ENCODE data around the gene ZSWIM1. TPM values are rescaled to one million over a fixed set of nuclear protein-coding genes. Genes with fewer than 3 reads are reported as not detected.

ZSWIM1 gene
- total RNA-seq, 1 donor from 2014 or later, result 9.0 TPM

DNA sequence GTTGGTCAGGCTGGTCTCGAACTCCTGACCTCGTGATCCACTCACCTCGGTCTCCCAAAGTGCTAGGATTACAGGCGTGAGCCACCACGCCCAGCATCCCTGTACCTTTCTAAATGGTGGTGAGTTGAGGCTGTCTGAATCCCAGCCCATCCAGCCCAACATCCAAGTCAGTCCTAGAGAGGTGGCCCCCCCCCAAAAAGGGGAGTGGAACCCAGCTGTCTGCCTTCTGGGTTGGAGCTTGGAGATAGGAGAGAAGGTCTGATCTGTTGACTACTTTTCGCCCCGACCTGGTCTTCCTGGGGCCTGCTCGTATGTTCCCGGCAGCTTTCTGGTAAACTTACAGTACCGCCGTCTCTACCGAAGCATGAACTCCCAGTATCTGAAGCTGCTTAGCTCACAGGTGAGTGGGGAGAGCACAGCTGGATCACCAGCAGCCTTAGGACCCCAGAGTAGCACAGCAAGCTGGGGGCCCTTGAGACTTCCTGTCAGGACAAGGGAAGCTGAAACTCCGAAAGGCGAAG, 15.7 kb downstream of the ZSWIM1 start:
- TF ChIP-seq, protein P1, sequence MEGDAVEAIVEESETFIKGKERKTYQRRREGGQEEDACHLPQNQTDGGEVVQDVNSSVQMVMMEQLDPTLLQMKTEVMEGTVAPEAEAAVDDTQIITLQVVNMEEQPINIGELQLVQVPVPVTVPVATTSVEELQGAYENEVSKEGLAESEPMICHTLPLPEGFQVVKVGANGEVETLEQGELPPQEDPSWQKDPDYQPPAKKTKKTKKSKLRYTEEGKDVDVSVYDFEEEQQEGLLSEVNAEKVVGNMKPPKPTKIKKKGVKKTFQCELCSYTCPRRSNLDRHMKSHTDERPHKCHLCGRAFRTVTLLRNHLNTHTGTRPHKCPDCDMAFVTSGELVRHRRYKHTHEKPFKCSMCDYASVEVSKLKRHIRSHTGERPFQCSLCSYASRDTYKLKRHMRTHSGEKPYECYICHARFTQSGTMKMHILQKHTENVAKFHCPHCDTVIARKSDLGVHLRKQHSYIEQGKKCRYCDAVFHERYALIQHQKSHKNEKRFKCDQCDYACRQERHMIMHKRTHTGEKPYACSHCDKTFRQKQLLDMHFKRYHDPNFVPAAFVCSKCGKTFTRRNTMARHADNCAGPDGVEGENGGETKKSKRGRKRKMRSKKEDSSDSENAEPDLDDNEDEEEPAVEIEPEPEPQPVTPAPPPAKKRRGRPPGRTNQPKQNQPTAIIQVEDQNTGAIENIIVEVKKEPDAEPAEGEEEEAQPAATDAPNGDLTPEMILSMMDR (IDR thresholded peaks at IDR 0.05; ENCODE audit: insufficient read depth, low read depth, low read length), result no peak
- no peak for TF ChIP-seq EZH2 (IDR thresholded peaks at IDR 0.05; ENCODE audit: insufficient read depth, low read length)
- peaks cover 7% of the 10 kb centered on the region for H3K79me2 ChIP-seq (ENCODE audit: insufficient read depth, low read length)
- no peaks in the 10 kb centered on the region for H3K27me3 Mint-ChIP-seq (ENCODE audit: low read depth, unreplicated experiment)
- FAIRE-seq (no peak), DNase-seq (ENCODE audit: low read depth) (no peak)
- H3K36me3 Mint-ChIP-seq (ENCODE audit: low read depth, unreplicated experiment), result peaks cover 27% of the 10 kb centered on the region
- no peaks in the 10 kb centered on the region for H3K9me3 Mint-ChIP-seq (ENCODE audit: unreplicated experiment)
- H3K27me3 ChIP-seq (ENCODE audit: insufficient read depth, low read length), result no peaks in the 10 kb centered on the region
- H3K4me1 ChIP-seq (ENCODE audit: insufficient read depth, low read length), result peaks cover 13% of the 10 kb centered on the region
- no peak overlapping the region for H3K9ac ChIP-seq (ENCODE audit: low read length)
- H3K4me2 ChIP-seq (ENCODE audit: low read length), result no peak overlapping the region
- H2AFZ ChIP-seq (ENCODE audit: low read depth, low read length), result no peak overlapping the region
- H3K4me3 ChIP-seq (ENCODE audit: insufficient read depth, low read depth, low read length), result no peak overlapping the region
- no peak overlapping the region for H3K27ac ChIP-seq (ENCODE audit: low read depth, low read length)
- no peaks in the 10 kb centered on the region for H3K9me3 ChIP-seq (ENCODE audit: insufficient read depth, low read depth, low read length)
- H3K4me1 Mint-ChIP-seq (ENCODE audit: low read depth, unreplicated experiment), result peaks cover 5% of the 10 kb centered on the region
- no peak overlapping the region for H3K27ac Mint-ChIP-seq (ENCODE audit: unreplicated experiment)
- peaks cover 15% of the 10 kb centered on the region for H4K20me1 ChIP-seq (ENCODE audit: insufficient read depth, low read length)
- H3K36me3 ChIP-seq (ENCODE audit: insufficient read depth, low read length), result peaks cover 10% of the 10 kb centered on the region
- no peak overlapping the region for H3K4me3 Mint-ChIP-seq (ENCODE audit: unreplicated experiment)

DNA sequence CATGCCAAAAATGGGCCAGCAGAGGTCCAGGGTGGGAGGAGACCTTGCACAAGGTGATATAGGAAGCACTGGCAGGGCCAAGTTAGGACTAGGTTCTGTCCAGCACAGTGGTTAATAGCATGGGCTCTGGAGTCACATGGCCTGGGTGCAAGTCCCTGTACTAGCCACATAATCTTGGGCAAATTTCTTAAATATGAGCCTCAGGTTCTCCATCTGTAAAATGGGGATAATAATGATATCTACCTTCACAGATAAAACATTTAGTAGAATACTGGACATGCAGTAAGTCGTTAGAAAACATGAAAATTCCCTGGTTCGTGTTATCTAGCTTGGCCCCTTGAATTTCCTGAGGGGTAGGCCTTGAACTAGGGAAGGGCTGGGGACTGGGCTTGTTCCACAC, 16.3 kb downstream of the ZSWIM1 start:
- H3K9ac ChIP-seq (ENCODE audit: low read length), result no peak overlapping the region
- H3K79me2 ChIP-seq (ENCODE audit: insufficient read depth, low read length), result peaks cover 1% of the 10 kb centered on the region
- H3K27me3 Mint-ChIP-seq (ENCODE audit: low read depth, unreplicated experiment), result no peaks in the 10 kb centered on the region
- H3K4me3 Mint-ChIP-seq (ENCODE audit: unreplicated experiment), result no peak overlapping the region
- peaks cover 1% of the 10 kb centered on the region for H3K4me1 Mint-ChIP-seq (ENCODE audit: low read depth, unreplicated experiment)
- no peak overlapping the region for H2AFZ ChIP-seq (ENCODE audit: low read depth, low read length)
- TF ChIP-seq, protein P1 (IDR thresholded peaks at IDR 0.05; ENCODE audit: insufficient read depth, low read depth, low read length), result no peak
- no peak for TF ChIP-seq EZH2 (IDR thresholded peaks at IDR 0.05; ENCODE audit: insufficient read depth, low read length)
- peaks cover 12% of the 10 kb centered on the region for H4K20me1 ChIP-seq (ENCODE audit: insufficient read depth, low read length)
- no peak for FAIRE-seq
- no peak overlapping the region for H3K27ac Mint-ChIP-seq (ENCODE audit: unreplicated experiment)
- no peaks in the 10 kb centered on the region for H3K9me3 Mint-ChIP-seq (ENCODE audit: unreplicated experiment)
- no peak overlapping the region for H3K4me2 ChIP-seq (ENCODE audit: low read length)
- no peak overlapping the region for H3K4me3 ChIP-seq (ENCODE audit: insufficient read depth, low read depth, low read length)
- H3K36me3 Mint-ChIP-seq (ENCODE audit: low read depth, unreplicated experiment), result peaks cover 29% of the 10 kb centered on the region
- no peaks in the 10 kb centered on the region for H3K9me3 ChIP-seq (ENCODE audit: insufficient read depth, low read depth, low read length)
- H3K27me3 ChIP-seq (ENCODE audit: insufficient read depth, low read length), result no peaks in the 10 kb centered on the region
- H3K27ac ChIP-seq (ENCODE audit: low read depth, low read length), result no peak overlapping the region
- no peak for DNase-seq (ENCODE audit: low read depth)
- H3K36me3 ChIP-seq (ENCODE audit: insufficient read depth, low read length), result peaks cover 10% of the 10 kb centered on the region
- peaks cover 8% of the 10 kb centered on the region for H3K4me1 ChIP-seq (ENCODE audit: insufficient read depth, low read length)

DNA sequence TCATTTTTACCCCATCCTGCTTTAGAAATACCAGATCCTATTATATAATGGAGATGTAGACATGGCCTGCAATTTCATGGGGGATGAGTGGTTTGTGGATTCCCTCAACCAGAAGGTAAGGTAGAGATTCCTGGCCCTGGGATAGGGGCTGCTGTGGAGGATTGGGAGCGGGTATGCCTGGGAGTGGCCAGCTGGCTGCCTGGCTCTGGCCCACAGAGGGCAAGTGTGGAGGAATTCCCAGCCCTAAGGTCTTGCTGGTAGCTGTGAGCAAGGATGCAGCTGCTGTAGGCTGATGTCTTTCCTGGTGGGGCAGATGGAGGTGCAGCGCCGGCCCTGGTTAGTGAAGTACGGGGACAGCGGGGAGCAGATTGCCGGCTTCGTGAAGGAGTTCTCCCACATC, 16.7 kb downstream of the ZSWIM1 start:
- H3K27me3 Mint-ChIP-seq (ENCODE audit: low read depth, unreplicated experiment), result no peaks in the 10 kb centered on the region
- FAIRE-seq (no peak), DNase-seq (ENCODE audit: low read depth) (no peak)
- no peak overlapping the region for H3K4me3 Mint-ChIP-seq (ENCODE audit: unreplicated experiment)
- H3K4me3 ChIP-seq (ENCODE audit: insufficient read depth, low read depth, low read length), result no peak overlapping the region
- H3K9me3 ChIP-seq (ENCODE audit: insufficient read depth, low read depth, low read length), result no peaks in the 10 kb centered on the region
- H3K27me3 ChIP-seq (ENCODE audit: insufficient read depth, low read length), result no peaks in the 10 kb centered on the region
- H3K4me1 ChIP-seq (ENCODE audit: insufficient read depth, low read length), result peaks cover 4% of the 10 kb centered on the region
- H3K27ac ChIP-seq (ENCODE audit: low read depth, low read length), result no peak overlapping the region
- peaks cover 8% of the 10 kb centered on the region for H4K20me1 ChIP-seq (ENCODE audit: insufficient read depth, low read length)
- no peaks in the 10 kb centered on the region for H3K79me2 ChIP-seq (ENCODE audit: insufficient read depth, low read length)
- H3K27ac Mint-ChIP-seq (ENCODE audit: unreplicated experiment), result no peak overlapping the region
- peaks cover 10% of the 10 kb centered on the region for H3K36me3 ChIP-seq (ENCODE audit: insufficient read depth, low read length)
- peaks cover 29% of the 10 kb centered on the region for H3K36me3 Mint-ChIP-seq (ENCODE audit: low read depth, unreplicated experiment)
- no peak for TF ChIP-seq EZH2 (IDR thresholded peaks at IDR 0.05; ENCODE audit: insufficient read depth, low read length)
- TF ChIP-seq, protein P1 (IDR thresholded peaks at IDR 0.05; ENCODE audit: insufficient read depth, low read depth, low read length), result no peak
- H3K9me3 Mint-ChIP-seq (ENCODE audit: unreplicated experiment), result no peaks in the 10 kb centered on the region
- H3K4me1 Mint-ChIP-seq (ENCODE audit: low read depth, unreplicated experiment), result no peaks in the 10 kb centered on the region
- no peak overlapping the region for H3K4me2 ChIP-seq (ENCODE audit: low read length)
- no peak overlapping the region for H2AFZ ChIP-seq (ENCODE audit: low read depth, low read length)
- no peak overlapping the region for H3K9ac ChIP-seq (ENCODE audit: low read length)
